Osteoblast (primary cell): Measurements from ENCODE around the gene PI4KA. TPM values are rescaled to one million over a fixed set of nuclear protein-coding genes. Genes with fewer than 3 reads are reported as not detected.
"Not testable (repeated sequence)": the region's sequence is repeated elsewhere in the genome, so short reads cannot be mapped to it uniquely, and the experiment has no call there.

Experiments used
- DNase-seq: peaks from one replicate; pipeline ENCODE4 v3.0.0; 2011; ENCODE audit warnings: low spot score, mixed read lengths; ENCODE audit not compliant: insufficient read length; ENCODE audit errors: missing footprints
- H2AFZ ChIP-seq: 2 replicates; pipeline ENCODE4 v1.6.0; 2011; ENCODE audit warnings: mild to moderate bottlenecking, low read length
- H3K27ac ChIP-seq: 2 replicates; pipeline ENCODE4 v1.5.1; 2011; ENCODE audit warnings: mild to moderate bottlenecking, low read depth, low read length, moderate library complexity
- H3K27me3 ChIP-seq: 2 replicates; pipeline ENCODE4 v1.6.0; 2012; ENCODE audit warnings: mild to moderate bottlenecking, control low read depth, inconsistent platforms, low read length, moderate library complexity; ENCODE audit not compliant: insufficient read depth
- H3K36me3 ChIP-seq: 2 replicates; pipeline ENCODE4 v1.5.1; 2011; ENCODE audit warnings: mild to moderate bottlenecking, low read length, control low read depth, moderate library complexity; ENCODE audit not compliant: insufficient read depth
- H3K4me1 ChIP-seq: 2 replicates; pipeline ENCODE4 v1.5.1; 2011; ENCODE audit warnings: mild to moderate bottlenecking, low read length, control low read depth, moderate library complexity; ENCODE audit not compliant: insufficient read depth
- H3K4me2 ChIP-seq: 2 replicates; pipeline ENCODE4 v1.6.0; 2011; ENCODE audit warnings: mild to moderate bottlenecking, low read length; ENCODE audit not compliant: insufficient read depth
- H3K4me3 ChIP-seq: fragments of 200-600 bp; sonication (generic); 3 replicates; pipeline ENCODE4 v1.5.1; 2012; ENCODE audit warnings: mild to moderate bottlenecking, low read length, inconsistent platforms; ENCODE audit not compliant: insufficient read depth
- H3K79me2 ChIP-seq: 2 replicates; pipeline ENCODE4 v1.6.0; 2012; ENCODE audit warnings: mild to moderate bottlenecking, low read length, control low read depth, inconsistent platforms; ENCODE audit not compliant: insufficient read depth
- H3K9me3 ChIP-seq: 2 replicates; pipeline ENCODE4 v1.5.1; 2011; ENCODE audit warnings: low read depth, low read length, control low read depth
- H4K20me1 ChIP-seq: 2 replicates; pipeline ENCODE4 v1.6.0; 2012; ENCODE audit warnings: mild to moderate bottlenecking, low read length, control low read depth; ENCODE audit not compliant: insufficient read depth
- total RNA-seq: library from RNA; depleted of rRNA; stranded (reverse); fragments of >200 nt; gene quantifications from 2 replicates; pipeline ENCODE4 v1.2.3, GENCODE V29; 2012
- TF ChIP-seq, protein P1 (sequence below): IDR thresholded peaks from 2 replicates; pipeline ENCODE4 v1.5.1; 2011; ENCODE audit warnings: mild to moderate bottlenecking, low read depth, low read length, moderate library complexity; ENCODE audit errors: extremely low read depth

The PI4KA gene
- total RNA-seq, 1 donor = 61.9 TPM

DNA sequence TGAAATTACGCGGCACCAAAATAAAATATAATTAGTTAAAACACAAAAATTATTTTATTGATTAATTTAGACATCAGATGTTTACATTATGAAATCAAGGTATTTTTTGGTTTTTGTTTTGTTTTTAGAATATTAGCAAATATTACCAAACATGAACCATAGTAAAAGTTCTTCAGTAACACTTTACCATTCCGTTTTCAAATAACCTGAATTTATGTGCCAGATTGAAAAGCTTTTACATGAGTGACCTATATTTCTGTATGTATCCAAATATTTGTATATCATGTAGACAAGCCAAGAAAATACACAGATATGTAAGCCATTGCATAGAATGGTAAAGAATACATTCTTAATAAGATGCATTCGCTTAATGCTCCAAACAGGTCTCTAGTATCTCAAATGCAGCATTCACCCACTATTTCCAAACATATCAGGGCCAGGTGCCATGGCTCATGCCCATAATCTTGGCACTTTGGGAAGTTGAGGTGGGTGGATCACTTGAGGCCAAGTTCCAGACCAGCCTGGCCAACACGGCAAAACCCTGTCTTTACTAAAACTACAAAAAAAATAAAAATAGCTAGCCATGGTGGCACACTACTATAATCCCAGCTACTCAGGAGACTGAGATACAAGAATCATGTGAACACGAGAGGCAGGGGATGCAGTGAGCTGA lies 187.1 kb downstream of the PI4KA start:
- Histone ChIP-seq H3K36me3 (no peaks in the 10 kb centered on the region), H3K4me2 (no peak overlapping the region)
- TF ChIP-seq, protein P1, sequence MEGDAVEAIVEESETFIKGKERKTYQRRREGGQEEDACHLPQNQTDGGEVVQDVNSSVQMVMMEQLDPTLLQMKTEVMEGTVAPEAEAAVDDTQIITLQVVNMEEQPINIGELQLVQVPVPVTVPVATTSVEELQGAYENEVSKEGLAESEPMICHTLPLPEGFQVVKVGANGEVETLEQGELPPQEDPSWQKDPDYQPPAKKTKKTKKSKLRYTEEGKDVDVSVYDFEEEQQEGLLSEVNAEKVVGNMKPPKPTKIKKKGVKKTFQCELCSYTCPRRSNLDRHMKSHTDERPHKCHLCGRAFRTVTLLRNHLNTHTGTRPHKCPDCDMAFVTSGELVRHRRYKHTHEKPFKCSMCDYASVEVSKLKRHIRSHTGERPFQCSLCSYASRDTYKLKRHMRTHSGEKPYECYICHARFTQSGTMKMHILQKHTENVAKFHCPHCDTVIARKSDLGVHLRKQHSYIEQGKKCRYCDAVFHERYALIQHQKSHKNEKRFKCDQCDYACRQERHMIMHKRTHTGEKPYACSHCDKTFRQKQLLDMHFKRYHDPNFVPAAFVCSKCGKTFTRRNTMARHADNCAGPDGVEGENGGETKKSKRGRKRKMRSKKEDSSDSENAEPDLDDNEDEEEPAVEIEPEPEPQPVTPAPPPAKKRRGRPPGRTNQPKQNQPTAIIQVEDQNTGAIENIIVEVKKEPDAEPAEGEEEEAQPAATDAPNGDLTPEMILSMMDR = no peak

DNA sequence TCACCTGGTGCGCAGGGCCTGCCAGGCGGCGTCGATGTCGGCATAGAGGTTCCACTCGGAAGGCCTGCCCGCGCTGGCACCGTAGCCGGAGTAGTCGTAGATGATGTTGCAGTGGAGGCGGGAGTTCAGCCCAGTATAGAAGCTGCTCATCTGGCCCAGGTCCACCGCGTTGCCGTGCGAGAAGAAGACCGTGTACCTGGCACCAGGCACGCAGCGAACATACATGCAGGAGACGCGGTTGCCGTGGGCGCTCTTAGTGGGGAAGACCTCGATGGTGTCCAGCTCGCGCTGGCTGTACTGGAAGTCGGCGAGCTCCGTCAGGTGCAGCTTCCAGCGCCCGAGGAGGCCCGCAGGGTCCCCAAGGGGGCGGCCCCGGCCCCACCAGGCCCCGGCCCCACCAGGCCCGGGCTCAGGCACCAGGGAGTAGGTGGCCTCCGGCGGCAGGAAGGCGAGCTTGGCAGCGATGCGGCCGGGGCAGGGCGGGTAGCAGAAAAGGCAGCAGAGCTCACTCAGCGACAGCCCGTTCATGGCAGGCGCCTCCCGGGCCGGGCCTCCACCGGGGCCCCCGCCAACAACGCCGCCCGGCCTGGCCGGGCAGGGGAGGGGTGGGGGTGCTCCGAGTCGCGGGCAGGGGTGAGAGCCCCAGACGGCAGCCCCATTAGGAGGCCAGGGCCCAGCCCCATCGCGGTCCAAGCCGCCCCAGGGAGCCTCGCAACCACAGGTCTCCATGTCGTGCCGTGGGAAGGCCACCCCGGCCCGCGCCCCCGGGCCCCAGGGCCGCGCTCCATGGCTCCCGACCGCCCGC lies 188.0 kb downstream of the PI4KA start:
- not testable (repeated sequence) for H3K36me3 ChIP-seq, H3K4me1 ChIP-seq, H3K9me3 ChIP-seq, H3K79me2 ChIP-seq, H3K4me3 ChIP-seq, H4K20me1 ChIP-seq, H3K4me2 ChIP-seq, H3K27ac ChIP-seq, H2AFZ ChIP-seq
- DNase-seq = peak; percentile 22
- H3K27me3 ChIP-seq = peaks cover 40% of the 10 kb centered on the region

More for the DNA sequence above, 187.1 kb downstream of the PI4KA start:
- Histone ChIP-seq H3K4me3 (no peak overlapping the region), H3K27me3 (peaks cover 47% of the 10 kb centered on the region), H4K20me1 (no peaks in the 10 kb centered on the region), H3K79me2 (no peaks in the 10 kb centered on the region), H2AFZ (no peak overlapping the region), H3K27ac (no peak overlapping the region), H3K4me1 (no peaks in the 10 kb centered on the region), H3K9me3 (no peaks in the 10 kb centered on the region)
- DNase-seq = no peak

DNA sequence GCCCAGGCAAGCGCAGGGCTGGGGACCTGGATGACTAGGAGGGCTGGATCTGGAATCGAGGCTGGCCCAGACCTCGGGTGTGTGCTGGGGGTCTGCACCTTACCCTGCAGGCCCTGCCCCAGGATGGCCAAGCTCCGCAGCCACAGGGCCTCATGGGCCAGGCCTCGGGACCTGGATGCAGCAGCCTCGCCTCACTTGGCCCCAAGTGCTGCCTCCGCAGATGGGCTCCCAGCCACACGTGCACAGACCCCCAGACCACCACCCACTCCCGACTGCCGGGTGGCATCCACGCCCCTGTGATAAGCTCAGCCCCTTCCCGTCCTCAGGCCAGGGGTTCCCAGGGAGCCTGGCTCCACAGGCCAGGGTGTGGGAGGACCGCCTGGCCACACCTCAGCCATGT lies 188.7 kb downstream of the PI4KA start:
- H3K4me3 ChIP-seq, H3K36me3 ChIP-seq, H3K79me2 ChIP-seq, H3K9me3 ChIP-seq, H4K20me1 ChIP-seq, H3K4me1 ChIP-seq, H3K27ac ChIP-seq, H3K4me2 ChIP-seq, DNase-seq, H2AFZ ChIP-seq: not testable (repeated sequence)
- peaks cover 33% of the 10 kb centered on the region for H3K27me3 ChIP-seq

DNA sequence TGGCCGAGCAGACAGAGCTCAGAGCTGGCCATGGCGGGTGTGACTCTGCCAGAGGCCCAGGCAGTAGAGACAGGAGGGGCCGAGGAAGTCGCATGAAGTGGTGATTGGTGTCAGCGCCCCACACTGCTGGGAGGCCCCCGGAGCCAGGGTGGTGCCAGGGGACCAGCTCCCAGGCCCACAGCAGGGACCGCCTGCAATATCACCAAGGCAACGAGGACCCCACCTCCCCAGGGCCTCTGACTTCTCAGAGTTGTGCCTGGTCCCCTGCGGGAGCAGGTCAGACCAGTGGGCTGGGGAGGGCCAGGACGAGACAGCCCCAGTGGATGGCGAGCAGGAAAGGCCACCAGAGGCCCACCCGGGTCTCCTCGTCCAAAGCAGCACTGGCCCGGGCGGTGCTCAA lies 189.1 kb downstream of the PI4KA start:
- not testable (repeated sequence) for H3K79me2 ChIP-seq, H2AFZ ChIP-seq, H3K4me2 ChIP-seq, H3K27ac ChIP-seq, DNase-seq, H3K4me3 ChIP-seq, H4K20me1 ChIP-seq, H3K9me3 ChIP-seq, H3K36me3 ChIP-seq, H3K4me1 ChIP-seq
- peaks cover 36% of the 10 kb centered on the region for H3K27me3 ChIP-seq

DNA sequence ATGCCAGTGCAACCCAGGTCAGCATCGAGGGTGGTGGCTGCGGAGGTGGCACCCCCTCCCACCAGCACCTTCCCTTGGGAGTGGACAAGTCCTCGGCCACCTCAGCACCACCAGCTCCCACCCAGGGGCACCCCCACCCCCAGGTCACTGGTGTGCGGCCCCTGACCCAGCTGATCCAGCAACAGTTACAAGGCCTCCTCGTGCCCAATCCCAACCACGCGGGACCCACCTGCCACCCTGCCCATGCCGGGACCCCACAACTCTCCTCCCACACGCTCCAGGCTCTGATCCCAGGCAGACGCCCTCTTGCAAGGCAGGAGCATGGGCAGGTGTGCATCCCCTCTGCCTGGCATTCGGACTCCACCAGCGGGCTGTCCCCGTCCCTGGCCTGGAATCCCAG lies 189.8 kb downstream of the PI4KA start:
- not testable (repeated sequence) for H3K79me2 ChIP-seq, DNase-seq, H2AFZ ChIP-seq, H3K4me3 ChIP-seq, H3K4me1 ChIP-seq, H3K36me3 ChIP-seq, H3K27ac ChIP-seq, H3K9me3 ChIP-seq, H3K4me2 ChIP-seq, H4K20me1 ChIP-seq
- peaks cover 32% of the 10 kb centered on the region for H3K27me3 ChIP-seq

DNA sequence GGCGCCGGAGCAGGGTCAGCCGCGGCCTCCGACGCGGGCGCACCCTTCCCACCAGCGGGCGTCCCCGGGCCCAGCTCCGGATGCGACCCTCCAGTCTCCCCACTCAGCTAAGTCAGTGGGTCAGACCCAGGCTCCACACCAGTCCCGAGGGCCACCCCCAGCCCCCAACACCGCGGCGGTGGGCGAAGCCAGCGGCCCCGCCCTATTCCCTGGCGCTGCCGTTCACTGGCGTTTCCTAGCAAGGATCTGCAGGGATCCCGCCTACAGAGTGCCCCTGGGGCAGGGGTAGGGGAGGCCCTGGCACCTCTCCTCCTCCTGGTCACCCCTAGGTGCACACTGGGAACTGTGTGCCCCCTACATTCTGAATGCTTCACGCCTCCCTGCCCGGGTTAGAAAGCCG lies 190.4 kb downstream of the PI4KA start:
- H3K27ac ChIP-seq, H3K79me2 ChIP-seq, H2AFZ ChIP-seq, DNase-seq, H3K4me3 ChIP-seq, H3K4me2 ChIP-seq, H3K36me3 ChIP-seq, H3K9me3 ChIP-seq, H4K20me1 ChIP-seq, H3K4me1 ChIP-seq: not testable (repeated sequence)
- H3K27me3 ChIP-seq = peaks cover 28% of the 10 kb centered on the region

DNA sequence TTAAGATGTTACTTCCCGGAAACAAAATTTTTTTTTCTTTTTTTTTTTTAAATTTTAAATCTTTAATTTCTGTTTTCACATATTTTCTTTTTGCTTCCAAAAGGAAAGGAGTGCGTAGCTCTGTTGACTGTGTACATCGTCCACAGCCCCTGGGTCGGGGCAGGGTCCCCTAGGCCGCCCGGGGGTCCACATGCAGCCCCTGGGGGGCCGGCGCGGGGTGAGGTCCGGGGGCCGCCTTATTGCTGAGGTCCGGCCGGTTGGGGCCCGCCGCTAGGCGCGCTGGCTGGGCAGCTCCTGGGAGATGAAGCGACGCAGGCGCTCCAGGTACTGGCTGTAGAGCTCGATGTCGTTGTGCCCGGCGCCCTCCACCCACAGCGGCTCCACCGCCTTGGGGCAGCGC lies 191.1 kb downstream of the PI4KA start:
- peaks cover 22% of the 10 kb centered on the region for H3K27me3 ChIP-seq
- H4K20me1 ChIP-seq, H3K79me2 ChIP-seq, H3K4me3 ChIP-seq, H2AFZ ChIP-seq, H3K36me3 ChIP-seq, H3K9me3 ChIP-seq, H3K4me2 ChIP-seq, H3K4me1 ChIP-seq, DNase-seq, H3K27ac ChIP-seq: not testable (repeated sequence)
